H1 (cell line): Measurements from ENCODE around the gene RNF20. TPM values are rescaled to one million over a fixed set of nuclear protein-coding genes. Genes with fewer than 3 reads are reported as not detected.

Experiments
- CTCF ChIA-PET: fragments of 300-600 bp; sonication (Branson Sonifier 250); formaldehyde crosslinking; loops from one replicate; lab custom pipeline; 2021; ENCODE audit not compliant: partially characterized antibody; lab: Charles Lee
- POLR2A ChIA-PET: fragments of 300-600 bp; sonication (Branson Sonifier 250); formaldehyde crosslinking; loops from one replicate; lab custom pipeline; 2021; ENCODE audit warnings: inconsistent platforms; ENCODE audit not compliant: partially characterized antibody; lab: Charles Lee
- DNase-seq, 2 experiments: peaks; one replicate each; pipeline versions ENCODE4 v3.0.0 to v3.0.0-alpha.2; 2010 to 2022; ENCODE audit warnings: low spot score in 2 of 2, low read depth in 1 of 2, mixed read lengths in 1 of 2
- FAIRE-seq: peaks from 2 replicates; lab custom pipeline; 2011; peaks lifted over from hg19 to GRCh38; lab: Jason Lieb, UNC
- H2AFZ ChIP-seq: 2 replicates; pipeline ENCODE4 v1.8.1; 2012; ENCODE audit warnings: low read length, inconsistent platforms
- H2AK5ac ChIP-seq: 2 replicates; pipeline ENCODE4 v1.6.1; 2013; ENCODE audit warnings: low read depth, low read length
- H2BK120ac ChIP-seq: replicated peaks from 2 replicates; pipeline ENCODE3; 2013; ENCODE audit warnings: low read depth, low read length, inconsistent platforms
- H2BK12ac ChIP-seq: 2 replicates; pipeline ENCODE4 v1.6.1; 2013; ENCODE audit warnings: low read depth, low read length
- H2BK15ac ChIP-seq: 2 replicates; pipeline ENCODE4 v1.6.1; 2013; ENCODE audit warnings: low read length
- H2BK20ac ChIP-seq: 2 replicates; pipeline ENCODE4 v1.6.1; 2013; ENCODE audit warnings: low read length
- H2BK5ac ChIP-seq: 2 replicates; pipeline ENCODE4 v1.6.1; 2013; ENCODE audit warnings: low read depth, low read length
- H3K14ac ChIP-seq: 2 replicates; pipeline ENCODE4 v1.6.1; 2013; ENCODE audit warnings: inconsistent platforms; ENCODE audit not compliant: insufficient read length
- H3K18ac ChIP-seq: 2 replicates; pipeline ENCODE4 v1.6.1; 2013; ENCODE audit warnings: low read length; ENCODE audit errors: extremely low read depth
- H3K23ac ChIP-seq: 2 replicates; pipeline ENCODE4 v1.6.1; 2013; ENCODE audit warnings: inconsistent platforms; ENCODE audit not compliant: insufficient read length
- H3K23me2 ChIP-seq: 2 replicates; pipeline ENCODE4 v1.6.1; 2013; ENCODE audit warnings: low read depth, low read length
- H3K27ac ChIP-seq: 2 replicates; pipeline ENCODE4 v1.6.1; 2011; ENCODE audit warnings: low read depth, low read length, inconsistent platforms
- H3K27me3 ChIP-seq, 4 experiments: replicated peaks in 1 of 4; 1 replicate in 1 of 4; 2 replicates in 3 of 4; pipeline versions ENCODE4 v1.6.1 to v1.8.1; 2011 to 2013; ENCODE audit warnings: low read length in 3 of 4, mild to moderate bottlenecking in 3 of 4, inconsistent platforms in 2 of 4, mixed read lengths in 2 of 4, moderate library complexity in 1 of 4; ENCODE audit not compliant: control insufficient read depth in 3 of 4, insufficient read depth in 3 of 4; ENCODE audit errors: extremely low read depth in 1 of 4
- H3K36me3 ChIP-seq, 4 experiments: 2 replicates each; pipeline versions ENCODE4 v1.6.1 to v1.8.1; 2011 to 2013; ENCODE audit warnings: mild to moderate bottlenecking in 4 of 4, low read length in 3 of 4, moderate library complexity in 2 of 4, control low read depth in 1 of 4, inconsistent platforms in 1 of 4; ENCODE audit not compliant: insufficient read depth in 4 of 4, control insufficient read depth in 2 of 4
- H3K4ac ChIP-seq: replicated peaks from 2 replicates; pipeline ENCODE3; 2013; ENCODE audit warnings: low read length, low read depth, mixed read lengths, inconsistent platforms; ENCODE audit not compliant: insufficient read length
- H3K4me1 ChIP-seq, 4 experiments: replicated peaks in 1 of 4; 1 replicate in 1 of 4; 2 replicates in 3 of 4; pipeline versions ENCODE4 v1.6.1 to v1.8.1; 2011 to 2013; ENCODE audit warnings: low read length in 3 of 4, inconsistent platforms in 2 of 4, mixed read lengths in 1 of 4; ENCODE audit not compliant: insufficient read depth in 4 of 4, control insufficient read depth in 3 of 4
- H3K4me2 ChIP-seq, 2 experiments: 2 replicates each; pipeline versions ENCODE4 v1.6.1 to v1.8.1; 2011 to 2013; ENCODE audit warnings: low read depth in 2 of 2, low read length in 2 of 2, control low read depth in 1 of 2, inconsistent platforms in 1 of 2, mild to moderate bottlenecking in 1 of 2; ENCODE audit not compliant: insufficient read depth in 1 of 2
- H3K4me3 ChIP-seq, 4 experiments: fragments of 200-600, 300-600 bp in 1 of 4; sonication (generic), shearing (Covaris generic), sonication (Bioruptor Twin) in 1 of 4; 2 replicates each; pipeline versions ENCODE4 v1.5.1 to v1.8.1; 2011 to 2016; ENCODE audit warnings: low read length in 4 of 4, low read depth in 3 of 4, control low read depth in 2 of 4, inconsistent platforms in 2 of 4, mild to moderate bottlenecking in 2 of 4, mixed read lengths in 1 of 4, moderate library complexity in 1 of 4; ENCODE audit not compliant: insufficient read depth in 2 of 4; ENCODE audit errors: extremely low read depth in 1 of 4
- H3K56ac ChIP-seq: replicated peaks from 2 replicates; pipeline ENCODE3; 2013; ENCODE audit warnings: low read depth, mild to moderate bottlenecking, mixed read lengths, low read length, inconsistent platforms; ENCODE audit not compliant: insufficient read length
- H3K79me1 ChIP-seq: 2 replicates; pipeline ENCODE4 v1.6.1; 2013; ENCODE audit warnings: low read depth, low read length, control low read depth
- H3K79me2 ChIP-seq, 2 experiments: 2 replicates each; pipeline versions ENCODE4 v1.6.1 to v1.8.1; 2012 to 2013; ENCODE audit warnings: low read length in 2 of 2, mild to moderate bottlenecking in 2 of 2, inconsistent platforms in 1 of 2; ENCODE audit not compliant: insufficient read depth in 2 of 2, control insufficient read depth in 1 of 2
- H3K9ac ChIP-seq, 4 experiments: replicated peaks in 1 of 4; 1 replicate in 1 of 4; 2 replicates in 3 of 4; pipeline versions ENCODE4 v1.6.1 to v1.8.1; 2011 to 2013; ENCODE audit warnings: low read depth in 3 of 4, low read length in 3 of 4, control low read depth in 2 of 4, mild to moderate bottlenecking in 2 of 4, moderate library complexity in 2 of 4, inconsistent platforms in 1 of 4; ENCODE audit errors: extremely low read depth in 1 of 4
- H3K9me3 ChIP-seq, 2 experiments: 2 replicates each; pipeline versions ENCODE4 v1.6.1 to v1.8.1; 2012 to 2013; ENCODE audit warnings: mild to moderate bottlenecking in 2 of 2, moderate library complexity in 2 of 2, control low read depth in 1 of 2, inconsistent platforms in 1 of 2, low read depth in 1 of 2, low read length in 1 of 2, mixed read lengths in 1 of 2; ENCODE audit not compliant: insufficient read depth in 2 of 2
- H4K20me1 ChIP-seq, 2 experiments: replicated peaks in 1 of 2; 2 replicates each; pipeline versions ENCODE3 to v1.8.1; 2011 to 2013; ENCODE audit warnings: inconsistent platforms in 2 of 2, low read length in 2 of 2, mild to moderate bottlenecking in 1 of 2; ENCODE audit not compliant: insufficient read depth in 2 of 2, control insufficient read depth in 1 of 2
- H4K5ac ChIP-seq: 2 replicates; pipeline ENCODE4 v1.6.1; 2013; ENCODE audit warnings: low read length, low read depth, mixed read lengths, inconsistent platforms; ENCODE audit not compliant: insufficient read length
- H4K8ac ChIP-seq: 2 replicates; pipeline ENCODE4 v1.8.0; 2013; ENCODE audit warnings: mild to moderate bottlenecking, moderate library complexity, low read length, inconsistent platforms; ENCODE audit not compliant: insufficient read depth; ENCODE audit errors: extremely low read depth
- H4K91ac ChIP-seq: replicated peaks from 2 replicates; pipeline ENCODE3; 2013; ENCODE audit warnings: low read length, mixed read lengths, inconsistent platforms; ENCODE audit not compliant: insufficient read length
- GTF2F1 ChIP-seq: IDR thresholded peaks from 2 replicates; pipeline ENCODE4 v1.6.1; 2012; ENCODE audit warnings: low read depth, low read length, improper control_type of control experiment, borderline replicate concordance
- JUND ChIP-seq: IDR thresholded peaks from 2 replicates; pipeline ENCODE4 v1.6.1; 2011; ENCODE audit warnings: mild to moderate bottlenecking, improper control_type of control experiment, low read length
- RAD21 ChIP-seq, 2 experiments: IDR thresholded peaks in 1 of 2; conservative IDR thresholded peaks in 1 of 2; 2 replicates each; pipeline ENCODE4 v1.6.1; 2011; ENCODE audit warnings: low read depth in 2 of 2, low read length in 2 of 2, improper control_type of control experiment in 1 of 2, inconsistent platforms in 1 of 2, mild to moderate bottlenecking in 1 of 2, moderate library complexity in 1 of 2
- RBBP5 ChIP-seq: IDR thresholded peaks from 2 replicates; pipeline ENCODE4 v1.7.1; 2012; ENCODE audit warnings: low read depth, mild to moderate bottlenecking, inconsistent platforms, low read length, moderate library complexity, borderline replicate concordance
- SAP30 ChIP-seq: fragments of 300-600 bp; sonication (generic); IDR thresholded peaks from 2 replicates; pipeline ENCODE4 v1.7.1; 2012; ENCODE audit warnings: low read length, moderate library complexity, mild to moderate bottlenecking, inconsistent platforms; ENCODE audit not compliant: insufficient read depth, insufficient replicate concordance
- SP4 ChIP-seq: IDR thresholded peaks from 2 replicates; pipeline ENCODE4 v1.6.1; 2012; ENCODE audit warnings: low read length, inconsistent platforms
- YY1 ChIP-seq: IDR thresholded peaks from 2 replicates; pipeline ENCODE4 v1.6.1; 2011; ENCODE audit warnings: low read depth, mild to moderate bottlenecking, low read length
- WGBS, 2 experiments: shearing (Covaris generic) in 1 of 2; methylation state at CpG; one replicate each; pipeline versions ENCODE4 v1.1.6 to v1.1.7; 2013 to 2015; ENCODE audit warnings: low lambda C conversion rate in 2 of 2, mixed read lengths in 2 of 2, inconsistent platforms in 1 of 2, low coverage in 1 of 2, missing lambda C conversion rate in 1 of 2; ENCODE audit not compliant: insufficient replicate concordance in 2 of 2, insufficient coverage in 1 of 2, insufficient read length in 1 of 2; ENCODE audit errors: extremely low coverage in 1 of 2, missing lambda C conversion rate in 1 of 2; 5-methylcytosine and 5-hydroxymethylcytosine counted together
- polyA plus RNA-seq, 7 experiments: library from polyadenylated mRNA; depleted of rRNA in 3 of 7; stranded (reverse) in 5 of 7; unstranded in 2 of 7; fragments of >200 nt in 5 of 7; fragments of 200-250 nt in 2 of 7; gene quantifications; 1 replicate in 5 of 7; 2 replicates in 1 of 7; 4 replicates in 1 of 7; pipeline versions ENCODE4 v1.2.1 to v1.2.3, GENCODE V29; 2011 to 2013; ENCODE audit warnings: missing spikeins in 2 of 7, mixed read lengths in 2 of 7
- total RNA-seq: library from RNA; stranded (reverse); fragmentation: NEBNext Ultra II Directional; extraction: Animal tissue kit (Norgen Biotek cat#: 25700); gene quantifications from 2 replicates; pipeline ENCODE4 v1.2.1, GENCODE V29; 2021
- TF ChIP-seq, protein P1 (sequence below): IDR thresholded peaks from 2 replicates; pipeline ENCODE4 v1.6.1; 2012; ENCODE audit warnings: low read length, inconsistent platforms
- TF ChIP-seq, protein P2 (sequence below), 3 experiments: IDR thresholded peaks; 1 replicate in 2 of 3; 2 replicates in 1 of 3; pipeline versions ENCODE4 v1.5.1 to v1.6.1; 2011; ENCODE audit warnings: low read length in 3 of 3, mild to moderate bottlenecking in 3 of 3, inconsistent platforms in 2 of 3, low read depth in 1 of 3, moderate library complexity in 1 of 3; ENCODE audit not compliant: insufficient read depth in 1 of 3; ENCODE audit errors: control extremely low read depth in 1 of 3

Gene RNF20
- total and polyA plus RNA-seq, 2 of the 8 experiments (the other 6 are each of a cell fraction or from before 2014, with no cell fraction given): 9.4 to 65.2 TPM

DNA sequence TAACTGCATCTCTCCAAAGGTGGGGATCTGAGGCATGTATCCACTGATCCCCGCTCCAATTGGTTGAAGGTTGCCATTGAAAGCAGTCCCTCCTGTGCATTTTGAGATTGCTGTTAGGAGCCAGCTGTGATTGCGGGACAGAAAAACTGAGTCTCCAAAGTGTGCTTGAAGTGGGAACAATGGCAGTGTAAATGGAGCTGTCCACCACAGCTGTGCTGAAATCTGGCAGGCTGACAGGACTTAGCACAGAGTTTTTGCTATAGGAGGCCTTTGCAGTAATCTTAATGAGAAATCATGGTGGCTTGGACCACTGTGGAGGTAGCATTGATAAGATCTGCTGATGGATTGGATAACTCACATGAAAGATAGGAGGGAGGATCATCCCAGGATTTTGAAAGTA is 3.3 kb downstream of the RNF20 start:
- Histone ChIP-seq H2BK12ac (no peak overlapping the region), H3K36me3 (peaks cover 0 to 40% (median 21%) of the 10 kb centered on the region in 4 experiments; a peak in 6 of 8 replicates), H3K18ac (no peak overlapping the region), H2BK5ac (no peak overlapping the region), H2AFZ (no peak overlapping the region), H3K14ac (no peak overlapping the region), H4K5ac (no peak overlapping the region), H3K79me2 (peaks cover 0 to 43% of the 10 kb centered on the region in 2 experiments; a peak in 3 of 4 replicates), H2BK120ac (no peak overlapping the region), H2BK20ac (no peak overlapping the region), H3K4me3 (no peak overlapping the region), H3K4ac (no peak overlapping the region), H3K27me3 (no peaks in the 10 kb centered on the region), H3K23ac (no peak overlapping the region), H3K79me1 (no peaks in the 10 kb centered on the region), H2BK15ac (no peak overlapping the region), H2AK5ac (no peak overlapping the region), H3K56ac (no peak overlapping the region), H3K4me1 (no peaks in the 10 kb centered on the region), H3K23me2 (peaks cover 4% of the 10 kb centered on the region; the same call in 1 of the 2 replicates), H4K8ac (no peak overlapping the region), H3K27ac (no peak overlapping the region), H3K4me2 (no peak overlapping the region), H3K9me3 (no peaks in the 10 kb centered on the region), H4K20me1 (peaks cover 2 to 18% of the 10 kb centered on the region in 2 experiments), H4K91ac (no peak overlapping the region), H3K9ac (no peak overlapping the region)
- ChIA-PET CTCF (interaction anchor here (1.2 to 26.1 kb wide), 7 partner anchors 12 to 91 kb away, joined by 3 to 447 read pairs (median 4); a partner anchor contains a TSS), POLR2A (interaction anchor here (1.1 to 1.4 kb wide), 2 partner anchors 10 to 34 kb away, joined by 3 read pairs; no protein-coding TSS in a partner anchor)
- no peak for DNase-seq
- FAIRE-seq: no peak
- WGBS, 2 experiments: 91% methylated on average over 2 of the region's 2 CpGs; no CpG with 5 or more reads in 1 of the 2 experiments
- TF ChIP-seq, protein P1, sequence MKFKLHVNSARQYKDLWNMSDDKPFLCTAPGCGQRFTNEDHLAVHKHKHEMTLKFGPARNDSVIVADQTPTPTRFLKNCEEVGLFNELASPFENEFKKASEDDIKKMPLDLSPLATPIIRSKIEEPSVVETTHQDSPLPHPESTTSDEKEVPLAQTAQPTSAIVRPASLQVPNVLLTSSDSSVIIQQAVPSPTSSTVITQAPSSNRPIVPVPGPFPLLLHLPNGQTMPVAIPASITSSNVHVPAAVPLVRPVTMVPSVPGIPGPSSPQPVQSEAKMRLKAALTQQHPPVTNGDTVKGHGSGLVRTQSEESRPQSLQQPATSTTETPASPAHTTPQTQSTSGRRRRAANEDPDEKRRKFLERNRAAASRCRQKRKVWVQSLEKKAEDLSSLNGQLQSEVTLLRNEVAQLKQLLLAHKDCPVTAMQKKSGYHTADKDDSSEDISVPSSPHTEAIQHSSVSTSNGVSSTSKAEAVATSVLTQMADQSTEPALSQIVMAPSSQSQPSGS: no peak
- no peak for TF ChIP-seq JUND
- no peak for TF ChIP-seq RAD21 (IDR thresholded peaks at IDR 0.05 in 1 of 2, conservative IDR thresholded peaks at IDR 0.05 in 1 of 2; ENCODE audit: low read depth in 2 of 2, low read length in 2 of 2)
- peak; percentile 75; the same call in 1 of the 2 replicates for TF ChIP-seq YY1
- no peak for TF ChIP-seq SAP30
- no peak for TF ChIP-seq GTF2F1
- TF ChIP-seq, protein P2, sequence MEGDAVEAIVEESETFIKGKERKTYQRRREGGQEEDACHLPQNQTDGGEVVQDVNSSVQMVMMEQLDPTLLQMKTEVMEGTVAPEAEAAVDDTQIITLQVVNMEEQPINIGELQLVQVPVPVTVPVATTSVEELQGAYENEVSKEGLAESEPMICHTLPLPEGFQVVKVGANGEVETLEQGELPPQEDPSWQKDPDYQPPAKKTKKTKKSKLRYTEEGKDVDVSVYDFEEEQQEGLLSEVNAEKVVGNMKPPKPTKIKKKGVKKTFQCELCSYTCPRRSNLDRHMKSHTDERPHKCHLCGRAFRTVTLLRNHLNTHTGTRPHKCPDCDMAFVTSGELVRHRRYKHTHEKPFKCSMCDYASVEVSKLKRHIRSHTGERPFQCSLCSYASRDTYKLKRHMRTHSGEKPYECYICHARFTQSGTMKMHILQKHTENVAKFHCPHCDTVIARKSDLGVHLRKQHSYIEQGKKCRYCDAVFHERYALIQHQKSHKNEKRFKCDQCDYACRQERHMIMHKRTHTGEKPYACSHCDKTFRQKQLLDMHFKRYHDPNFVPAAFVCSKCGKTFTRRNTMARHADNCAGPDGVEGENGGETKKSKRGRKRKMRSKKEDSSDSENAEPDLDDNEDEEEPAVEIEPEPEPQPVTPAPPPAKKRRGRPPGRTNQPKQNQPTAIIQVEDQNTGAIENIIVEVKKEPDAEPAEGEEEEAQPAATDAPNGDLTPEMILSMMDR (IDR thresholded peaks at IDR 0.05; ENCODE audit: control extremely low read depth in 1 of 3, insufficient read depth in 1 of 3, low read depth in 1 of 3, low read length in 3 of 3): no peak
- TF ChIP-seq SP4: no peak
- TF ChIP-seq RBBP5: no peak
